GM20000 (cell line): ENCODE measurements around the gene RETREG3.
A peak's percentile ranks its signal among the peaks of the same experiment; 100 is the strongest.
"Not testable (repeated sequence)": the region's sequence is repeated elsewhere in the genome, so short reads cannot be mapped to it uniquely, and the experiment has no call there.

Experiments used
- DNase-seq: peaks from one replicate; pipeline ENCODE4 v3.0.0; 2012; ENCODE audit warnings: low spot score
- TF ChIP-seq, protein P1 (sequence below): IDR thresholded peaks from 2 replicates; pipeline ENCODE4 v1.5.1; 2012; ENCODE audit warnings: mild to moderate bottlenecking, control low read depth; ENCODE audit errors: extremely low read depth, missing control alignments

RETREG3 gene

DNA sequence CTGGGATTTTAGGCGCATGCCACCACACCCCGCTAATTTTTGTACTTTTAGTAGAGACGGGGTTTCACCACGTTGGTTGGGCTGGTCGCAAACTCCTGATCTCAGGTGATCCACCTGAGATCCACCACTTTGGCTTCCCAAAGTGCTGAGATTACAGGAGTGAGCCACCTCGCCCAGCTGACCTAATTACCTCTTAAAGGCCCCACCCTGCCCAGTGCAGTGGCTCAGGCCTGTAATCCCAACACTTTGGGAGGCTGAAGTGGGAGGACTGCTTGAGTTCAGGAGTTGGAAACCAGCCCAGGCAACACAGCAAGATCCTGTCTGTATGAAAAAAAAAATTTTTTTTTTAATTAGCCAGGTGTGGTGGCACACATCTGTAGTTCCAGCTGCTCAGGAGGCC is 50.1 kb downstream of the RETREG3 start:
- no peak for DNase-seq
- TF ChIP-seq, protein P1, sequence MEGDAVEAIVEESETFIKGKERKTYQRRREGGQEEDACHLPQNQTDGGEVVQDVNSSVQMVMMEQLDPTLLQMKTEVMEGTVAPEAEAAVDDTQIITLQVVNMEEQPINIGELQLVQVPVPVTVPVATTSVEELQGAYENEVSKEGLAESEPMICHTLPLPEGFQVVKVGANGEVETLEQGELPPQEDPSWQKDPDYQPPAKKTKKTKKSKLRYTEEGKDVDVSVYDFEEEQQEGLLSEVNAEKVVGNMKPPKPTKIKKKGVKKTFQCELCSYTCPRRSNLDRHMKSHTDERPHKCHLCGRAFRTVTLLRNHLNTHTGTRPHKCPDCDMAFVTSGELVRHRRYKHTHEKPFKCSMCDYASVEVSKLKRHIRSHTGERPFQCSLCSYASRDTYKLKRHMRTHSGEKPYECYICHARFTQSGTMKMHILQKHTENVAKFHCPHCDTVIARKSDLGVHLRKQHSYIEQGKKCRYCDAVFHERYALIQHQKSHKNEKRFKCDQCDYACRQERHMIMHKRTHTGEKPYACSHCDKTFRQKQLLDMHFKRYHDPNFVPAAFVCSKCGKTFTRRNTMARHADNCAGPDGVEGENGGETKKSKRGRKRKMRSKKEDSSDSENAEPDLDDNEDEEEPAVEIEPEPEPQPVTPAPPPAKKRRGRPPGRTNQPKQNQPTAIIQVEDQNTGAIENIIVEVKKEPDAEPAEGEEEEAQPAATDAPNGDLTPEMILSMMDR = no peak

DNA sequence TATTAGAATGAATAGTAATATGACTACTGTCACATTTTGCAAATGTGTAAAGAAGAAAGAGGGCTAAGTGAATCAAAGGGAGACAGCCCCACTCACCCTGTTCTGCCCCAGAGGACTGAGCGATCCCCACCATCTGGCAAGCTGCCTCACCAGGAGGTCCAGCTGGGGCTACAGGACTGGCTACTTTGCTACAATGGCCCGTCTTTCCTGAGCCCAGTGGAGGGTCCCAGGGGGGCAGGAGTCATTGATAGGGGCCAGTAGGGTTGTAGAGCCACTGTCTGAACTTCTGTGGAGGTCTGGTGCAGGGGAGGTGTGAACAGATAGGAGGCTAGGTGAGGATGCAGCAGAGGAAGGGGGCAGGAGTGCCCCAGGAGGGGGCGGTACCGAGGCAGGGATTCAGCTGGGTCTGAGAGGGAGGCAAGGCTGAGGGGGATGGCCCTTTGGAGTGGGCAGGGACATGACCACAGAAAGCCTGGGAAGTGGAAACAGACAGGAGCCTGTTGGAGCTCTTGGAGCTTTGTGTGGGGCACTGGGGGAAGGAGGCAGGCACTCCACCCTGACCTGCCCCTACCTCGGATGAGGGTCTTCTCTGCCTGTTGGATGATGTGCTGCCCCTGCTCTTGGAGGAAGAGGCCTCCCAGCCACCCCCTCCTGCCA is 53.1 kb downstream of the RETREG3 start:
- not testable (repeated sequence) for DNase-seq

DNA sequence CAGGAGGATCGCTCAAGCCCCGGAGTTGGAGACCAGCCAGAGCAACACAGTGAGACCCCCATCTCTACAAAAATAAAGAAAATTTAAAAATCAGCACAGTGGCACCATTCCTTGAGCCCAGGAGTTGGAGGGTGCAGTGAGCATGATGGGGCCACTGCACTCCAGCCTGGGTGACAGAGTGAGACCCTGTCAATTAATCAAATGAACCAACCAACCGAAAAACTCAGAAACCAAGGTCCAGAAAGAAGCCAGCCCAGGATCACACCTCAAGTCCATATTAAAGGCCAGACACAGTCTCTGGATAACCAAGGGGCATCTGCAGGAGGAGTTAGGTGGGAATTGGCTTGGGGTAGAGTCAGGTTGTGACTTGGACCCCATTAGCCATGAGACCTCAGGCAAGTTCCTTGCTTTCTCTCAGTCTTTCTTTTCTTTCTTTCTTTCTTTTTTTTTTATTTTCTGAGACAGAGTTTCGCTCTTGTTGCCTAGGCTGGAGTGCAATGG is 54.0 kb downstream of the RETREG3 start:
- TF ChIP-seq, protein P1 = no peak
- no peak for DNase-seq

DNA sequence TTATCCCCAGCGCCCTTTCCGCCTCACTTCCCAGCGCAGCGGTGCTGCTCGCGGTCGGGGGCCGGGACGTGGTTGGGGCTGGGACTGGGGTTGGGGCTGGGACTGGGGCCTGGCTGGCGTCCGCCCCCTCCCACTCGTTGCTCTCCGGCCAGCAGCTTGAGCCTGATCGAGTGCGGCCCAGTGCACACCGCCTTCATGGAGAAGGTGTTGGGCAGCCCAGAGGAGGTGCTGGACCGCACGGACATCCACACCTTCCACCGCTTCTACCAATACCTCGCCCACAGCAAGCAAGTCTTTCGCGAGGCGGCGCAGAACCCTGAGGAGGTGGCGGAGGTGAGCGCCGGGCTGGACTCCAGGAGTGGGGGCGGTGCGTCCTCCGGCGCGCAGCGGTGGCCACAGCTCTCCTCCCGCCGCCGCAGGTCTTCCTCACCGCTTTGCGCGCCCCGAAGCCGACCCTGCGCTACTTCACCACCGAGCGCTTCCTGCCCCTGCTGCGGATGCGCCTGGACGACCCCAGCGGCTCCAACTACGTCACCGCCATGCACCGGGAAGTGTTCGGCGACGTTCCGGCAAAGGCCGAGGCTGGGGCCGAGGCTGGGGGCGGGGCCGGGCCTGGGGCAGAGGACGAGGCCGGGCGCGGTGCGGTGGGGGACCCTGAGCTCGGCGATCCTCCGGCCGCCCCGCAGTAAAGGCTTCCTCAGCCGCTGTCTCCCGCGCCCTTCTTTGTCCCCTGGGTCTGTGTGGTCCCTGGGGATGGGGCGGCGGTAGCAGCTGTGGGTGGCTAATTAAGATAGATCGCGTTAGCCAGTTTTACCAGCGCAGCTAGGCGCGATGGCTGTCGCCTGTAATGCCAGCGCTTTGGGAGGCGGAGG is 54.7 kb downstream of the RETREG3 start:
- TF ChIP-seq, protein P1 = no peak
- DNase-seq = peak; percentile 95

DNA sequence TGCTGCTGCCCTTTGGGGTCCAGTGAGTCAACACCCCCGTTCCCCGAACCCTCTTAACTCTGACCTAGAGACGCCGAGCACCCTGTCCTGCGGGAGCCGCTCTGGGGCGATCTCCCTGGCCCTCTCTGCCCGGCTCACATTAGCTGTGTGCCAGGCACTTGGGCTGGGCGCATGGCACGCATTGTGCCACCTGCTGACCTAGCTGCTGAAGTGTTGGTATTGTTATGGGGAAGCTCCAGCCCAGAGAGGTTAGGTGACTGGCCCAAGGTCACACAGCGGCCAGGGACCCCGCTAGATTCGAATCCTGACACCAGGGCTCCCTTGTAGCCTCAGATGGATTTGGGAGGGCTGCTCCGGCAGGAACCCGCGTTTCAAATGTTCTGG is 55.3 kb downstream of the RETREG3 start:
- TF ChIP-seq, protein P1 = no peak
- no peak for DNase-seq

- TF ChIP-seq, protein P1 = no peak
- DNase-seq = no peak
These were observed 55.9 kb downstream of the RETREG3 start for GRCh38 chr17:42553161-42553818.

- DNase-seq = not testable (repeated sequence)
These were observed 56.4 kb downstream of the RETREG3 start, which contains the start of gene HSD17B1 for GRCh38 chr17:42552736-42553135. TSS of gene HSD17B1 (plus strand) at chr17:42552923. CDS start at chr17:42552934, 11 bp downstream.
